ENCODE measurements around the gene GNAL.

DNA sequence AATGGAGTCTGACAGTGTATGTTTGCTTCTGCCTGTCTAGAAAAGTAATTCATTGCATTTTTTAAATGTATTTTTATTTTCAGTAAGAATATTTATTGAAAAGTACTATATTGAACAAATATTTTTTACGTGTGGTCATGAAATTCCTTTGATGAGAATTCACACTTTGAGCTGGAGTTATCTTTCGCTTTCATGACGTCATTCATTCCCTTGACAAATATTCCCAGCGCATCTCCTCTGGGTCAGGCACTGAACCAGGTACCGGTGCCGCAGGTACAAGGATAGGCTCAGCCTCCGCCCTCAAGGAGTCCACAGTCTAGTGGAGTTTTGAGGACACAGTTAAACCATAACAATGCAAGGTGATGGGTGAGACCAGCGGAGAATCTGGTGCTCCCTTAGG lies 60.2 kb downstream of the GNAL start:
- TF ChIP-seq, protein P1, sequence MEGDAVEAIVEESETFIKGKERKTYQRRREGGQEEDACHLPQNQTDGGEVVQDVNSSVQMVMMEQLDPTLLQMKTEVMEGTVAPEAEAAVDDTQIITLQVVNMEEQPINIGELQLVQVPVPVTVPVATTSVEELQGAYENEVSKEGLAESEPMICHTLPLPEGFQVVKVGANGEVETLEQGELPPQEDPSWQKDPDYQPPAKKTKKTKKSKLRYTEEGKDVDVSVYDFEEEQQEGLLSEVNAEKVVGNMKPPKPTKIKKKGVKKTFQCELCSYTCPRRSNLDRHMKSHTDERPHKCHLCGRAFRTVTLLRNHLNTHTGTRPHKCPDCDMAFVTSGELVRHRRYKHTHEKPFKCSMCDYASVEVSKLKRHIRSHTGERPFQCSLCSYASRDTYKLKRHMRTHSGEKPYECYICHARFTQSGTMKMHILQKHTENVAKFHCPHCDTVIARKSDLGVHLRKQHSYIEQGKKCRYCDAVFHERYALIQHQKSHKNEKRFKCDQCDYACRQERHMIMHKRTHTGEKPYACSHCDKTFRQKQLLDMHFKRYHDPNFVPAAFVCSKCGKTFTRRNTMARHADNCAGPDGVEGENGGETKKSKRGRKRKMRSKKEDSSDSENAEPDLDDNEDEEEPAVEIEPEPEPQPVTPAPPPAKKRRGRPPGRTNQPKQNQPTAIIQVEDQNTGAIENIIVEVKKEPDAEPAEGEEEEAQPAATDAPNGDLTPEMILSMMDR (IDR thresholded peaks at IDR 0.05; ENCODE audit: low read depth, low read length, poor library complexity, severe bottlenecking): no peak
- no peak for TF ChIP-seq EZH2phosphoT487 (IDR thresholded peaks at IDR 0.05; ENCODE audit: borderline replicate concordance, low read length)

Measured in DOHH2 (cell line).